ENCODE data around the gene PTPRJ.

PTPRJ gene

GRCh38 chr11:48043111-48043990, 63.0 kb downstream of the PTPRJ start:
- DNase-seq, result no peak

DNA sequence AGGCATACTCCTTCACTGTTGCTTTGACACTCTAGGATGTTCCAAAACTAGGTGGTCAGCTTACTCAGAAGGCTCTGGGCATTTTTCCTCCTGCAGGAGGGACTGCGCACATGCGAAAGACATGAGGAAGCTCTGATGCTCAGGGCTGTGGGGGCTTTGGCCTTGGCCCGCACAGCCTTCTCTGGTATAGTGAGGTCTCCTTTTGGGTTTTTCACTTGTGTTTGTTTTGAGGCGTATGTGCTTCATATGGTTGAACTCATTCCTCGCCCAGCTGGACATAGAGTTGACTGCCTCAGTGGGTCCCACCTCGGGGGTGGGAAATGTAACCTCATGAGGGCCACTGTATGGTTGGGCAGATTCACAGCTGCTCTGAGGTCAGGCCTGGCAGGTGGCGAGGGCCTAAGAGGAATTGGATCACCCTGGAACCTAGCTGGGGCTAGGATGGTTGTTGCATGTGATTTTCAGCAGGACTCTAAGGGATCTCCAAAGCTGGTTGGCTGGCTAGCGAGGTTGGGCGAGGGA, 63.7 kb downstream of the PTPRJ start:
- no peak for DNase-seq

DNA sequence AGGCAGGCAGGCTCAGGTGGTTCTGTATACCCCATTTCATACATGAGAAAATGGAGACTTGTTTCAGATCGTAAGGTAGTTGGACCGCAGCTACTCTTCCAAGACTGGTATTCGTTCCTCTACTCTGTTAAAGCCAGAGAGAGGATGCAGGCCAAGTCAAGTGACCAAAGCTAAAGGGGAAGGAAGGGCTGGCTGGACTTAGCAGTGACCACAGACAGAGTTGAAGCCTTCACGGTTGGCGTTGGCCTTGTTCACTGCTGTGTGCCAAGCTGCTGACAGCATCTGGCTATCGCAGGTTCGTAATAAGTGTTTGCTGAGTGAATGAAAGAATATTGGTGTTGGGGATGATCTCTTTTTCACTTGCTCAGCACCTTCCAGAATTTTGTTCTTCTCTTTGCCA, 64.2 kb downstream of the PTPRJ start:
- no peak for DNase-seq

DNA sequence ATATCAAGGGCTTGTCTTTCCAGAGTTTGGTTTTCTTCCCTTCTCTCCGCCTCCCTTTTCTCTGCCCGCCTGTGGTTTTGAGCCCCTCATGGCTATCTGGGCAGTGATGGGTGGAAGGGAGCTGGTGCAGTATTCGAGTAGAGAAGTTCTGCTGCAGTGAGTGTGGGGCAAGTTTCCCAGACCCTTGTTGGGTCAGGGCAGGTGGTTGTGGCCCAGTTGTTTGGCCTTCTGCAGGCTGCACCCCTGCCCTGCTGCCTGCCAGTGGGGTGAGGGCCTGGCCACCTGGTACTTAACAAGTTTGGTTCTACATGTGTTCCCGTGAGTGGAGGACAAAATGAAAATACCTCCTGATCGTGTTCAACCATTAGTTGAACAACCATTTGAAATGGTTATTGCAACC, 65.2 kb downstream of the PTPRJ start:
- no peak for DNase-seq

DNA sequence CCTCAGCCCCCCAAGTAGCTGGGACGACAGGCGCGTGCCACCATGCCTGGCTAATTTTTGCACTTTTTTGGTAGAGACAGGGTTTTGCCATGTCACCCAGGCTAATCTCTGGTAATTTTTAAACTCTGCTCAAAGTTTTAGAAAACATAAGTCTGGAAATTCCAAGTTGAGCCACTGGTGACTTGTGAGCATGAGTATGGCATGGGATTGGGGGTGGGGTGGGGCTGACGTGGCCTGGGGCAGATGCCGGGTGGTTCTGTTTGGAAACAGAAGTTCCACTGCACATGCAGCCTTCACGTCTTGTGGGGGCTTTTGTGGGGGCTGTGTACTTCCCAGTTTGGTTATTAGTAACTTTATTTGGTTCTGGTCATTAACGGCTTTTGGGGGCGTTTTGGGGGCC, 67.3 kb downstream of the PTPRJ start:
- DNase-seq, result no peak

DNA sequence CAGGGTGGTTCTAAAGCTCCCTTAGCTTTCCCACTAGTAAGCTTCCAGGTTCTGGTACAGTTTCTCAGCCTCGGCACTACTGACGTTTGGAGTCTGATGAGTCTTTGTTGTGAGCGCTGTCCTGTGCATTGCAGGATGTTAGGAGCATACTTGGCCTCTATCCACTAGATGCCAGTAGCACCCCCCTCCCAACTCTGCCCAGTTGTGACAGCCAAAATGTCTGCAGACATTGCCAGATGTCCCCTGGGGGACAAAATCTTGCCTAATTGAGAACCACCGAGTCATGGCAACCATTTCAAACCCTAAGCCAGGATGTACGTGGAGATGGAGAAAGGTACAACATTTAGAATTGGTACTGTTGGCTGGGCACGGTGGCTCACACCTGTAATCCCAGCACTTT, 68.7 kb downstream of the PTPRJ start:
- DNase-seq, result no peak

GRCh38 chr11:48050304-48050703, 69.9 kb downstream of the PTPRJ start:
- DNase-seq, result no peak

DNA sequence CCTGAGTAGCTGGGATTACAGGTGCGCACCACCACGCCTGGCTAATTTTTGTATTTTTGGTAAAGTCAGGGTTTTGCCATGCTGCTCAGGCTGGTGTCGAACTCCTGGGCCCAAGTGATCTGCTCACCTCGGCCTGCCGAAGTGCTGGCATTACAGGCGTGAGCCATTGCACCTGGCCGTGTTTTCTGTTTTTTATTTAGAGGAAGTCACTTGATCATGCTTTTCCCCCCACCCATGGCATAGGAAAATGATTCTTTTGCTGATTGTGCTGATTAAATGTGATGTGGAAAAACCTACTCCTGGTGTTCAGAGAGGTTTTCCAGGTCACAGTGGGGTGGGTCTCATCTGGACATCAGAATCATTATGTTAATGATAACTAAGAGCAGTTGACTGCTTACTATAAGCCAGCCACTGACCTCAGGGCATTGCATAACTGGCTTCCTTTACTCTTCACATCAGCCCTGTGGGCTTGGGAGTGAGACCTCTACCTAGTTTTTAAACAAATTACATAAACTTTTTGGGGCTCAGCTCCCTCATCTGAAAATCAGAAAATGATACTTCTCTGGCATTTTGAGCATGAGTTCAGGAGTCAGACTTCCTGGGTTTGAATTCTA, 71.0 kb downstream of the PTPRJ start:
- no peak for DNase-seq

DNA sequence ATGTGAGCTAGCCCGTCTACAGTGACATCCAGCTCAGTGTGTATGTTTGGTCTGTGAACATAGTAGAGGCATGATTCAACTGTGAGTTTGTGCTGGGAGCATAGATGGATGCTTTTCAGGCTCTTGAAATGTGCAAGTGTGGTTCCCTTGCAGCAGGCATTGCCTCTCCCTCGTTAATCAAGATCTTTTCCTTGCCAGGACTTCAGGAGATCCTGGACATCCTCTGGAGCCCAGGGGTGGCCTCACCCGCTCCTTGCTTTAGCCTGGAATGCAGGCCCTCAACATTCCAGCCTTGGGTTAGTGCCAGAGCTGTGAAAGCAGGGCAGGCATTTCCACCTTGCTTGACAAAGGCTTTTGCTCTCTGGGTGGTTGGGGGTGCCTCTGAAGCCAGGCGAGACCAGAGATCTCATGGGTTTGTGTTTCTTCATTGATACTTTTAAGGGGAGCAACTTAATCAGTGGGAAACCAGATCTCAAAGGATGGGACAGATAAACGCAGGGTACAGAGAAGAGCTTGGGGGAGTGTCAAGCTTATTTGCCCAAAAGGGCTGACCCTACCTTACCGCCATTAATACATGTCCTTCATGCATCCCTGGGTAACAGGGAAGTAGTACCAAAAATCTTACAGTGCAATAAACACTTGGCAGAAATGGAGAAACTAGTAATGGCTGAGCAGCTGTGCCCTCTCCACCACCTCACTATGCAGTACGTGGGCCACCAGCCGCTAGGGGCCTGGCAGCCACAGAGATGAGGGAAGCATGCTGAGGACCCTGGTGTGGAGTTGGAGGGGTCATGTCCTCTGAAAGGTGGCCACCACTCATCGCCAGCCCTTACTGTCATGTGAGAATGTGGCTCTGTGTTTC, 72.1 kb downstream of the PTPRJ start:
- DNase-seq, result no peak

DNA sequence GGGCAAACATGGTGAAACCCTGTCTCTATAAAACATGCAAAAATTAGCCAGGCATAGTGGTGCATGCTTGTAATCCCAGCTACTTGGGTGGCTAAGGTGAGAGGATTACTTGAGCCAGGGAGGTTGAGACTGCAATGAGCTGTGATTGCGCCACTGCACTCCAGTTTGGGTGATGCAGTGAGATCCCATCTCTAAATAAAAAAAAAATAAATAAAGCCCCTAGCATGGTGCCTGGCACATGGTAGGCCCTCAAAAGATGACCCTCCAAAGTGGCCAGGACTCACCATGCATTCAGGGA, 74.6 kb downstream of the PTPRJ start:
- no peak for DNase-seq

GRCh38 chr11:48055292-48056132, 75.2 kb downstream of the PTPRJ start:
- peak; percentile 74 for DNase-seq

- no peak for DNase-seq
Observed at GRCh38 chr11:48056325-48057183, 76.2 kb downstream of the PTPRJ start.

DNA sequence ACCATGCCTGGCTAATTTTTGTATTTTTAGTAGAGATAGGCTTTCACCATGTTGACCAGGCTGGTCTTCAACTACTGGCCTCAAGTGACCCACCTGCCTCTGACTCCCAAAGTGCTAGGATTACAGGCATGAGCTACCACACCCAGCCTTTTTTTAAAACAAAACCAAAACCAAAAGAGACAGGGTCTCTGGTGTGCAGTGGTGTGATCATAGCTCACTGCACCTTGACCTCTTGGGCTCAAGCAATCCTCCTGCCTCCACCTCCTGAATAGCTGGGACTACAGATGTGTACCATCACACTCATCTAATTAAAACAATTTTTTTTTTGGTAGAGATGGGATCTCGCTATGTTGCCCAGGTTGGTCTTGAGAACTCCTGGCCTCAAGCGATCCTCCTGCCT, 77.7 kb downstream of the PTPRJ start:
- DNase-seq, result no peak

GRCh38 chr11:48058788-48059187, 78.4 kb downstream of the PTPRJ start:
- no peak for DNase-seq

DNA sequence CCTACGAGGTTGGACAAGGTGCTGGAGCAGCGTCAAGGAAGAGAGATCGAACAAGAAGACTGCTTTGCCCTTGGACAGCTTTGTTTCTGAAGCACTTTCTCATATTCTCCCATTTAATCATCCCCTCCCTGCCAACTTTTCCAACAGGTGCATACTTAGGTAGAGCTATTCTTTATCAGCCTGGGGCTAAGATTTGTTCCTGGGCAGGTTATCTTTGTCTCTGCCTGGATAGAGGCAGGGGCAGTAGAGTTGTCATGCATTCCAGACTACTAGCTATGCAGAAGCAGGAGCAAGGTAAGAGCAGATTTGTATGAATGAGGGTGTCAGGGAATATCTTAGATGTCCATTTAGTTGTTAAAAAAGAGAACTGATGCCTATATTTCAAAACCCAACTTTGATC, 82.3 kb downstream of the PTPRJ start:
- no peak for DNase-seq

DNA sequence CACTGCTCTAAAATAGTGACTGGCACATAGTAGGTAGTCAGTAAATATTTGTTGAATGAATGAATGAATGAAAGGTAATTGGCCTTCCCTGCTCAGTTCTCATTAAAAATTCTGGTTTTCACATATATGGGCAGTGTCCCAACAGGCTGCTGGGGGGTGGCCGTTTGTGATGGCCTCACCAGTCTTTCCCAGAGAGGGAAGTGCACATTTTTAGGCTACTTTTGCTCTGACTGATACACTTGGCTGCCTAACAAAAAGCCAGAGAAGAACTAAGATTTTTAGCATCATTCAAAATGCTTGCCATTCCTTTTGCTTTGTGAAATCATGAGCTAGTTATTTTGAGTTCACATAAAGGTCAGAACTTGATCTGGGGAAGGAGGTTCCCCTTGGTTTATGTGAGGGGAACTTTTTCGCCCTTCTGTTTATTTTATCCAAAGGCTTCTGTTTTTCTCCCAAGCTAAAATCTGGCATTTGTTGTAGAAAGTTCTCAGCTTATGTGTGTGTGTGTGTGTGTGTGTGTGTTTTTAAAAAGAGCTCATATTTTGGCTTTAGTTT, 83.1 kb downstream of the PTPRJ start:
- DNase-seq, result no peak

DNA sequence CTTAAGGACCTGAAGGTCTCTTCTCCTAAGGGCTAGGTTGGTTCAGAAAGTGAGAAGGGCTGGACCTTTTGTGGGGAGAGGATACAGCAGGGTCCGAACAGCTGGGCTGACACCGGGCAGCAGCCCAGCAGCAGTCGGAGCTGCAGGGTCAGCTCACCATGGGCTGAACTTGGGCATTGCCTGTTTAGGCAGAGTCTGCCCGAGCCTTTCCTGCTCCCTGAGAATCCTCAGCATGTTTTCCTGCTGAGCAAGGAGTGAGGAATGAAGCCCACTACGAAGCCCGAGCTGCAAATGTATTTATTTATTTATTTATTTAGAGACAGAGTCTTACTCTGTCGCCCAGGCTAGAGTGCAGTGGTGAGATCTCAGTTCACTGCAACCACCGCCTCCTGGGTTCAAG, 83.9 kb downstream of the PTPRJ start:
- no peak for DNase-seq

GRCh38 chr11:48066881-48067800, 86.8 kb downstream of the PTPRJ start:
- no peak for DNase-seq

- DNase-seq, result no peak
Observed at GRCh38 chr11:48073031-48073861, 92.9 kb downstream of the PTPRJ start.
